Measurements from ENCODE around the gene DTX4.

Gene DTX4

GRCh38 chr11:59173964-59174663 is 2.2 kb downstream of the DTX4 start:
- Histone ChIP-seq H3K4me3 (ENCODE audit: low read depth, low read length) (peak overlapping the region; percentile 96), H3K9me3 (ENCODE audit: control insufficient read depth, insufficient read depth, low read depth, low read length) (no peaks in the 10 kb centered on the region), H3K27ac (ENCODE audit: low read depth, low read length) (no peak overlapping the region), H3K27me3 (ENCODE audit: control insufficient read depth, insufficient read depth, low read length) (peaks cover 9% of the 10 kb centered on the region), H3K9ac (ENCODE audit: low read length) (peak overlapping the region; percentile 23), H3K4me1 (ENCODE audit: control insufficient read depth, insufficient read depth, low read length) (peaks cover 28% of the 10 kb centered on the region), H3K36me3 (ENCODE audit: control insufficient read depth, insufficient read depth, low read length) (no peaks in the 10 kb centered on the region)

DNA sequence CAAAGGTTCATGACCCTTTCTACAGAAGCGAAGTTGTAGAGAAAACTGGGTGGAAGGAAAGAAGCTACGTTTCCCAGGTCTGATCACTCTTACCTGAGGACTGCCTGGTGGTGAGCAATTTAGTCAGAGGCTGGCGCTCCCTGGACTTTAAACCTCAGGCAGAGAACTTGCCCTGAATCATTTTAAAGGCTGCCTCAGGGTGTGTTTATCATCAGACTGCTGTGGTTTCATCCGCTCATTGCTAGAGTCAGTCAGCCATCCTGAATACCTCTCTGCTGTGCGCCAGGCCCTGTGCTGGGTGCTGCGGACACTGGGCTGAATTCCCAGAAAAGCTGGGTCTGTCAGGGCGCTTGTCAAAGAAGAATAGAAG is 2.7 kb downstream of the DTX4 start:
- Histone ChIP-seq H3K4me1 (ENCODE audit: control insufficient read depth, insufficient read depth, low read length) (peaks cover 28% of the 10 kb centered on the region), H3K4me3 (ENCODE audit: low read depth, low read length) (peak overlapping the region; percentile 96; the same call in 1 of the 2 replicates), H3K27me3 (ENCODE audit: control insufficient read depth, insufficient read depth, low read length) (peaks cover 9% of the 10 kb centered on the region), H3K9ac (ENCODE audit: low read length) (peak overlapping the region; percentile 23), H3K9me3 (ENCODE audit: control insufficient read depth, insufficient read depth, low read depth, low read length) (no peaks in the 10 kb centered on the region), H3K36me3 (ENCODE audit: control insufficient read depth, insufficient read depth, low read length) (no peaks in the 10 kb centered on the region), H3K27ac (ENCODE audit: low read depth, low read length) (no peak overlapping the region)

DNA sequence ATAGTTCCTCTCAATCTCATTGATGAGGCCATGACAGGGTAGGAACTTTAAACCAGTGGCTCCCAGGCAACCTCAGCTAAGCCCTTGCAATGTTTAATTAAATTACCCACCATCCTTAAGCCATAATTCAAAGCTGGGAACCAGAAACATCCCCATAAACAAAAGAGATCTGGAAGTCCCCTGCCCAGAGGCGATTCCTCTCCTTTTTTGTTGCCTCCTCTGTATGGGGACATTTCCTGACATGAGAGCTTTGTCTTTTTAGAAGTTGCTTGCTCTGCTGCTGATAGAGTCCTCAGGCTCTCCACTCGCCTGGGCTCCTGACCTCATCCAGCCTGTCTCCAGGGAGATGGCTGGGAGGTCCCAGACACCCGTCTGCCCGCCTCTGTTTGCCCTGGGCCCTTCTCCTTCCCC is 3.2 kb downstream of the DTX4 start:
- Histone ChIP-seq H3K4me1 (ENCODE audit: control insufficient read depth, insufficient read depth, low read length) (peaks cover 28% of the 10 kb centered on the region), H3K9me3 (ENCODE audit: control insufficient read depth, insufficient read depth, low read depth, low read length) (no peaks in the 10 kb centered on the region), H3K27ac (ENCODE audit: low read depth, low read length) (no peak overlapping the region), H3K4me3 (ENCODE audit: low read depth, low read length) (no peak overlapping the region), H3K9ac (ENCODE audit: low read length) (no peak overlapping the region), H3K36me3 (ENCODE audit: control insufficient read depth, insufficient read depth, low read length) (no peaks in the 10 kb centered on the region), H3K27me3 (ENCODE audit: control insufficient read depth, insufficient read depth, low read length) (peaks cover 9% of the 10 kb centered on the region)

DNA sequence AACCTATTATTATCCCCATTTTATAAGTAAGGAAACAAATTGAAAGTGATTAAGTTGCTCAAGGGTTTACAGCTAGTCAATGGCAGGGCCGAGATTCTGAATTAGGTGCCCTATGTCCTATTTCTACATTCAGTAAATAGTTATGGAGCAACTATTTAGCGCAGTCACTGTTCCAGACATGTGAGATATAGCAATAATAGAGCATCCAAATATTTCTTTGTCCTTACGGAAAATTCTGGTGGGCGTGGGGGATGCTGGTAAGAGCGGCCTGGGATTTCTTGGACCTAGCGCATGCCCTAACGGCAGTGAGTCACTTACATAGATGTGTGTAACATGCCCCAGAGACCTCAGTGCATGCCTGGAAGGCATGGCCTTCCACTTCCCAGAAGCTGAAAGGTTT is 4.4 kb downstream of the DTX4 start:
- Histone ChIP-seq H3K4me1 (ENCODE audit: control insufficient read depth, insufficient read depth, low read length) (peaks cover 28% of the 10 kb centered on the region), H3K4me3 (ENCODE audit: low read depth, low read length) (no peak overlapping the region), H3K9me3 (ENCODE audit: control insufficient read depth, insufficient read depth, low read depth, low read length) (no peaks in the 10 kb centered on the region), H3K27me3 (ENCODE audit: control insufficient read depth, insufficient read depth, low read length) (peaks cover 9% of the 10 kb centered on the region), H3K27ac (ENCODE audit: low read depth, low read length) (no peak overlapping the region), H3K36me3 (ENCODE audit: control insufficient read depth, insufficient read depth, low read length) (no peaks in the 10 kb centered on the region), H3K9ac (ENCODE audit: low read length) (no peak overlapping the region)

DNA sequence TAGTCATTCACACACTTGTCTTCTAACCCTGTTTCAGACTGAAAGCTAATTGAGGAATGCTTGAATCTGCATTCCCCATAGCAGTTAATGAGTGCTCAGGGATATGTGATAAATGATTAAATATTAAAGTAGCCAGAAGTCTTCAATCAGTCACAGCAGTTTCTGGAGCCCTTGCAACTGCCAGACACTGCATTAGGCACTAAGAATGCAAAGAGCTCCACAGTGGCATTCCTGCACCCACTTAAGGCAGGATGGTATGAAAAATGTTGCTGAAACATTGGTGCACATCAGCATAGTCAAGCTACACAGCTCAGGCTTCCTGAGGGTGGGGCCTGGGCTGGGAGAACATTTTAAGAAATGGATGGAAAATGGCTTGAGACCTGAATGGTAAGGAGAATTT is 6.5 kb downstream of the DTX4 start:
- Histone ChIP-seq H3K4me1 (ENCODE audit: control insufficient read depth, insufficient read depth, low read length) (peaks cover 23% of the 10 kb centered on the region), H3K9ac (ENCODE audit: low read length) (no peak overlapping the region), H3K27me3 (ENCODE audit: control insufficient read depth, insufficient read depth, low read length) (no peaks in the 10 kb centered on the region), H3K27ac (ENCODE audit: low read depth, low read length) (no peak overlapping the region), H3K36me3 (ENCODE audit: control insufficient read depth, insufficient read depth, low read length) (peaks cover 11% of the 10 kb centered on the region; the same call in 1 of the 2 replicates), H3K4me3 (ENCODE audit: low read depth, low read length) (no peak overlapping the region), H3K9me3 (ENCODE audit: control insufficient read depth, insufficient read depth, low read depth, low read length) (no peaks in the 10 kb centered on the region)

DNA sequence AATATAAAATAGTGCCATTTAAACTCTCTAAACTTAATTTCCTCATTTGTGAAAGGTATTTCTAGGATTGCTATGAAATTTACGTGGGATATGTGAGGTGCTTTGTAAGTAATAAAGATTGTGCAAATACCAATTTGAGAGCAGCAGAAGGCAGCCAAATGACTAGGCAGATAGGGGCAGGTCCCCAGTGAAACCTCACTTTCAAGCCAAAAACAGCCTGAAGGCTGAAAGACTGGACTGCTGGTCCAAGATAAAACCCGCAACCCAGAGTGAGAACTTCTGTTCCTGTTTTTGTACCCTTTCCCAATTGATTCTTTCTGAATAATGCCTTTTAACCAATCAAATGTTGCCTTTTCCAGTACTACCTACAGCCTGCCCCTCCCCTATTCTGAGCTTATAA is 7.2 kb downstream of the DTX4 start:
- peaks cover 17% of the 10 kb centered on the region; the same call in 1 of the 2 replicates for H3K36me3 ChIP-seq (ENCODE audit: control insufficient read depth, insufficient read depth, low read length)
- no peaks in the 10 kb centered on the region for H3K9me3 ChIP-seq (ENCODE audit: control insufficient read depth, insufficient read depth, low read depth, low read length)
- no peaks in the 10 kb centered on the region for H3K27me3 ChIP-seq (ENCODE audit: control insufficient read depth, insufficient read depth, low read length)
- no peak overlapping the region for H3K9ac ChIP-seq (ENCODE audit: low read length)
- H3K27ac ChIP-seq (ENCODE audit: low read depth, low read length) = no peak overlapping the region
- H3K4me3 ChIP-seq (ENCODE audit: low read depth, low read length) = no peak overlapping the region
- H3K4me1 ChIP-seq (ENCODE audit: control insufficient read depth, insufficient read depth, low read length) = peaks cover 19% of the 10 kb centered on the region

GRCh38 chr11:59180168-59180776 is 8.3 kb downstream of the DTX4 start:
- Histone ChIP-seq H3K9me3 (ENCODE audit: control insufficient read depth, insufficient read depth, low read depth, low read length) (no peaks in the 10 kb centered on the region), H3K4me3 (ENCODE audit: low read depth, low read length) (no peak overlapping the region), H3K4me1 (ENCODE audit: control insufficient read depth, insufficient read depth, low read length) (peaks cover 9% of the 10 kb centered on the region), H3K9ac (ENCODE audit: low read length) (no peak overlapping the region), H3K27me3 (ENCODE audit: control insufficient read depth, insufficient read depth, low read length) (no peaks in the 10 kb centered on the region), H3K27ac (ENCODE audit: low read depth, low read length) (no peak overlapping the region), H3K36me3 (ENCODE audit: control insufficient read depth, insufficient read depth, low read length) (peaks cover 17% of the 10 kb centered on the region; the same call in 1 of the 2 replicates)

- H3K36me3 ChIP-seq (ENCODE audit: control insufficient read depth, insufficient read depth, low read length) = peaks cover 17% of the 10 kb centered on the region; the same call in 1 of the 2 replicates
- H3K27ac ChIP-seq (ENCODE audit: low read depth, low read length) = no peak overlapping the region
- H3K27me3 ChIP-seq (ENCODE audit: control insufficient read depth, insufficient read depth, low read length) = no peaks in the 10 kb centered on the region
- H3K9me3 ChIP-seq (ENCODE audit: control insufficient read depth, insufficient read depth, low read depth, low read length) = no peaks in the 10 kb centered on the region
- no peak overlapping the region for H3K9ac ChIP-seq (ENCODE audit: low read length)
- H3K4me1 ChIP-seq (ENCODE audit: control insufficient read depth, insufficient read depth, low read length) = peaks cover 5% of the 10 kb centered on the region
- no peak overlapping the region for H3K4me3 ChIP-seq (ENCODE audit: low read depth, low read length)
Observed at GRCh38 chr11:59180907-59181306, 9.0 kb downstream of the DTX4 start.

GRCh38 chr11:59181746-59182456 is 10.0 kb downstream of the DTX4 start:
- Histone ChIP-seq H3K4me3 (ENCODE audit: low read depth, low read length) (no peak overlapping the region), H3K27ac (ENCODE audit: low read depth, low read length) (no peak overlapping the region), H3K27me3 (ENCODE audit: control insufficient read depth, insufficient read depth, low read length) (no peaks in the 10 kb centered on the region), H3K4me1 (ENCODE audit: control insufficient read depth, insufficient read depth, low read length) (peaks cover 4% of the 10 kb centered on the region), H3K9ac (ENCODE audit: low read length) (no peak overlapping the region), H3K9me3 (ENCODE audit: control insufficient read depth, insufficient read depth, low read depth, low read length) (no peaks in the 10 kb centered on the region), H3K36me3 (ENCODE audit: control insufficient read depth, insufficient read depth, low read length) (peaks cover 21% of the 10 kb centered on the region; the same call in 1 of the 2 replicates)

- Histone ChIP-seq H3K4me3 (ENCODE audit: low read depth, low read length) (no peak overlapping the region), H3K9me3 (ENCODE audit: control insufficient read depth, insufficient read depth, low read depth, low read length) (no peaks in the 10 kb centered on the region), H3K4me1 (ENCODE audit: control insufficient read depth, insufficient read depth, low read length) (no peaks in the 10 kb centered on the region), H3K9ac (ENCODE audit: low read length) (no peak overlapping the region), H3K36me3 (ENCODE audit: control insufficient read depth, insufficient read depth, low read length) (peaks cover 22% of the 10 kb centered on the region; the same call in 1 of the 2 replicates), H3K27ac (ENCODE audit: low read depth, low read length) (no peak overlapping the region), H3K27me3 (ENCODE audit: control insufficient read depth, insufficient read depth, low read length) (no peaks in the 10 kb centered on the region)
Observed at GRCh38 chr11:59182457-59183151, 10.7 kb downstream of the DTX4 start.

Data from HUES6 (cell line).